Measurements from ENCODE around the gene GLB1L.
"Not testable (repeated sequence)": the region's sequence is repeated elsewhere in the genome, so short reads cannot be mapped to it uniquely, and the experiment has no call there.

GLB1L gene

DNA sequence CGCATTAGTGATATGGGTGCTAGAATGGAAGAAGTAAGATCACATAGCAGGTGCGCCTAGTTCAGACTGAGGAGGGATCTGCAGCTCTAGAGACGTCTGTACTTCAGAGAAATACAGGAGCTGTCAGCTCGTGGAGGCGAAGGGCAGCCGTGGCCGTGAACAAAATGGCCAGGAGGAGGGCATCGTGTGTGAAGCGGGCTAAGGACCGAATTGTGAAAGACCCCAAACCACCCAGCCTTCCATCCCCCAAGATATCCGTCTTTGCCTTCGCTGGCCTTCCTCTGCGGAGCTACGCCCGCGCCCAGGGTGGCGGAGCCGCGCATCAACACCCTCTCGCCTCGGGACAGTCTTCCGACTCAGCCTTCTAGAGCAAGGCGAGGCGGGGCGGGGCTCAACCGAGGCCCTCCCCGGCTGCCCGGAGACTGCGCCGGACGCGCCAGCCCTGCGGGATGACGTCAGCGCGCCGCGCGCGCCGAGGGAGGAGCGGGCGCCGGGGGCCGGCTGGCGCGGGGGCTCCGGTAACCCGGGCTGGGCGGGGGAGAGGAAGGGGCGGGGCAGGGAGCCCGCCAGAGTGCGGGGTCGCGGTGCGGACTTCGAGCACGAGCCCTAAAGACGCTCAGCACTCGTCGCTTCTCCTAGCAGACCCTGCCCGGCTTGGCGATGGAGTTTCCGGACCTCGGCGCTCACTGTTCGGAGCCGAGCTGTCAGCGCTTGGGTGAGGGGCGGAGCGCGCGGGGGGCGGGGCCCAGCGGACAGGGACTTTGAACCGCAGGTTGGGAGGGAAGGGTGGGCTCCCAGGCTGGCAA is 38.7 kb downstream of the GLB1L start, which contains the start of gene ZFAND2B:
Gene ZFAND2B (plus strand): TSS at position 455 of the 806 bp plus-strand sequence. CDS start 206 bp downstream, at position 661.
- TF ChIP-seq, protein P1, sequence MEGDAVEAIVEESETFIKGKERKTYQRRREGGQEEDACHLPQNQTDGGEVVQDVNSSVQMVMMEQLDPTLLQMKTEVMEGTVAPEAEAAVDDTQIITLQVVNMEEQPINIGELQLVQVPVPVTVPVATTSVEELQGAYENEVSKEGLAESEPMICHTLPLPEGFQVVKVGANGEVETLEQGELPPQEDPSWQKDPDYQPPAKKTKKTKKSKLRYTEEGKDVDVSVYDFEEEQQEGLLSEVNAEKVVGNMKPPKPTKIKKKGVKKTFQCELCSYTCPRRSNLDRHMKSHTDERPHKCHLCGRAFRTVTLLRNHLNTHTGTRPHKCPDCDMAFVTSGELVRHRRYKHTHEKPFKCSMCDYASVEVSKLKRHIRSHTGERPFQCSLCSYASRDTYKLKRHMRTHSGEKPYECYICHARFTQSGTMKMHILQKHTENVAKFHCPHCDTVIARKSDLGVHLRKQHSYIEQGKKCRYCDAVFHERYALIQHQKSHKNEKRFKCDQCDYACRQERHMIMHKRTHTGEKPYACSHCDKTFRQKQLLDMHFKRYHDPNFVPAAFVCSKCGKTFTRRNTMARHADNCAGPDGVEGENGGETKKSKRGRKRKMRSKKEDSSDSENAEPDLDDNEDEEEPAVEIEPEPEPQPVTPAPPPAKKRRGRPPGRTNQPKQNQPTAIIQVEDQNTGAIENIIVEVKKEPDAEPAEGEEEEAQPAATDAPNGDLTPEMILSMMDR (conservative IDR thresholded peaks at IDR 0.05; ENCODE audit: low read depth, low read length) = no peak
- H3K79me2 ChIP-seq (ENCODE audit: insufficient read depth, low read depth) = no peaks in the 10 kb centered on the region
- H3K4me1 ChIP-seq (ENCODE audit: low read depth, poor library complexity, severe bottlenecking) = peaks cover 18% of the 10 kb centered on the region
- peak within 1 kb of the TSS; percentile 74 for H3K9ac ChIP-seq
- H3K27me3 ChIP-seq (ENCODE audit: insufficient read depth, low read depth) = no peaks in the 10 kb centered on the region
- H2AFZ ChIP-seq (ENCODE audit: low read depth) = peak within 1 kb of the TSS; percentile 77
- H3K36me3 ChIP-seq (ENCODE audit: insufficient read depth) = no peaks in the 10 kb centered on the region
- peak within 1 kb of the TSS; percentile 69 for H3K27ac ChIP-seq
- no peaks in the 10 kb centered on the region for H4K20me1 ChIP-seq (ENCODE audit: insufficient read depth)
- peak within 1 kb of the TSS; percentile 74 for H3K4me2 ChIP-seq
- H3K4me3 ChIP-seq (IDR thresholded peaks at IDR 0.05; ENCODE audit: insufficient read depth, low read depth, low read length) = peak within 1 kb of the TSS; percentile 80

DNA sequence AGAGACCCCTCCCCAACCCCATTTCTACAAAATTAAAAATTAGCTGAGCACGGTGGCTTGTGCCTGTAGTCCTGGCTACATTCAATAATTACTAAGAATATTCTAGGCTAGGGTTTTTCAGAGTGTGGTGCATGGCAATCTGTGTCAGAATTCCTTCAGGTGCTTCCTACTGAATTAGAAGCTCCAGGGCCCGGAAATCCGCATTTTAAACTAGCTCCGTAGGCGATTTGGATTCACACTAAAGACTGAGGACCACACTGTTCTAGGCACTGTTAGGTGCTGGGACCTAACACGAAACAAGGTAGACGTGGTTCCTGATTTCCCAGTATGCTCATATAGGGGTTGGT is 39.3 kb downstream of the GLB1L start:
- Histone ChIP-seq H3K9ac (peak overlapping the region; percentile 74), H4K20me1 (ENCODE audit: insufficient read depth) (no peaks in the 10 kb centered on the region), H3K36me3 (ENCODE audit: insufficient read depth) (no peaks in the 10 kb centered on the region), H3K27me3 (ENCODE audit: insufficient read depth, low read depth) (no peaks in the 10 kb centered on the region), H3K4me3 (IDR thresholded peaks at IDR 0.05; ENCODE audit: insufficient read depth, low read depth, low read length) (peak overlapping the region; percentile 80), H3K4me1 (ENCODE audit: low read depth, poor library complexity, severe bottlenecking) (peaks cover 18% of the 10 kb centered on the region), H2AFZ (ENCODE audit: low read depth) (peak overlapping the region; percentile 77), H3K79me2 (ENCODE audit: insufficient read depth, low read depth) (no peaks in the 10 kb centered on the region), H3K4me2 (peak overlapping the region; percentile 74), H3K27ac (peak overlapping the region; percentile 69)
- TF ChIP-seq, protein P1 (conservative IDR thresholded peaks at IDR 0.05; ENCODE audit: low read depth, low read length) = no peak

DNA sequence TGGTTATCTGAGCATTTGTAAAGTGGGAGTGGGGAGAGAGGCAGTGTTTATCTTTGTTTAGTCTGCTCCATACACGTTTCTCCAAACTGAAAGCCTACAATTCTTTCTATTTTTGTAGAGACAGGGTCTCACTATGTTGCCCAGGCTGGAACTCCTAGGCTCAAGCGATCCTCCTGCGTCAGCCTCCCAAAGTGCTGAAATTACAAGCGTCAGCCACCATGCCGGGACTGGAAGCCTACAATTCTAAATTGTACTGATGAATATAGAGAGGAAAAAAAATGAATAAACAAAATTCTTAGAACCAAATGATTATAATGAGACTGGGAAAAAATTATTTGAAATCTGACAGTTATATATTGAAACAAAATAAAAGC is 40.1 kb downstream of the GLB1L start:
- Histone ChIP-seq H3K36me3 (ENCODE audit: insufficient read depth) (no peaks in the 10 kb centered on the region), H3K79me2 (ENCODE audit: insufficient read depth, low read depth) (no peaks in the 10 kb centered on the region)

DNA sequence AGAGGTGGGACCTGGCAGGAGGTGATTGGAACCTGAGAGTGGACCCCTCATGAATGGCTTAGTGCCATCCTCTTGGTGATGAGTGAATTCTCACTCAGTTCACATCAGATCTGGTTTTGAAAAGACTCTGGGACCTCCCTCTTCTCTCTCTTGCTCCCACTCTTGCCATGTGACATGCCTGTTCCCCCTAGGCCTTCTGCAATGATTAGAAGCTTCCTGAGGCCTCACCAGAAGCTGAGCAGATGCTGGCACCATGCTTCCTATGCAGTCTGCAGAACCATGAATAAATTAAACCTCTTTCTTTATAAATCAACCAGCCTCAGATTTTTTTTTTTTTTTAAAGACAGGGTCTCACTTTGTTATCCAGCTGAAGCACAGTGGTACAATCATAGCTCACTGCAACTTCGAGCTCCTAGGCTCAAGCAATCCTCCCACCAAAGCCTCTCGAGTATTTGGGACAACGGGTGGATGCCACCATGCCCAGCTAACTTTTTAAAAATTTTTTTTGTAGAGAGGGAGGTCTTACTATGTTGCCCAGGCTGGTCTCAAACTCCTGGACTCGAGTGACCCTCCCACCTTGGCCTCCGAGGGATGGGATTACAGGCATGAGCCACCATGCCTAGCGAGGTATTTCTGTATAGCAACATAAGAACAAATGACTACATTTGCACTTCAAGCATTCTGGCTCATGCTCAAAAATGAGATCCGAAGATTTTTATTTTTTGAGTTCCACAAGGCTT is 40.6 kb downstream of the GLB1L start:
- H3K79me2 ChIP-seq (ENCODE audit: insufficient read depth, low read depth) = no peaks in the 10 kb centered on the region
- H3K4me3 ChIP-seq (IDR thresholded peaks at IDR 0.05; ENCODE audit: insufficient read depth, low read depth, low read length) = no peak overlapping the region
- H2AFZ ChIP-seq (ENCODE audit: low read depth) = no peak overlapping the region
- H3K4me2 ChIP-seq = no peak overlapping the region
- no peaks in the 10 kb centered on the region for H4K20me1 ChIP-seq (ENCODE audit: insufficient read depth)
- H3K9ac ChIP-seq = no peak overlapping the region
- no peaks in the 10 kb centered on the region for H3K27me3 ChIP-seq (ENCODE audit: insufficient read depth, low read depth)
- peaks cover 18% of the 10 kb centered on the region for H3K4me1 ChIP-seq (ENCODE audit: low read depth, poor library complexity, severe bottlenecking)
- TF ChIP-seq, protein P1 (conservative IDR thresholded peaks at IDR 0.05; ENCODE audit: low read depth, low read length) = no peak
- no peaks in the 10 kb centered on the region for H3K36me3 ChIP-seq (ENCODE audit: insufficient read depth)
- no peak overlapping the region for H3K27ac ChIP-seq

More for the DNA sequence above, 40.1 kb downstream of the GLB1L start:
- peaks cover 18% of the 10 kb centered on the region for H3K4me1 ChIP-seq (ENCODE audit: low read depth, poor library complexity, severe bottlenecking)
- H3K4me3 ChIP-seq (IDR thresholded peaks at IDR 0.05; ENCODE audit: insufficient read depth, low read depth, low read length) = no peak overlapping the region
- no peaks in the 10 kb centered on the region for H3K27me3 ChIP-seq (ENCODE audit: insufficient read depth, low read depth)
- H3K9ac ChIP-seq = no peak overlapping the region
- H3K27ac ChIP-seq = no peak overlapping the region
- no peak overlapping the region for H3K4me2 ChIP-seq
- no peak overlapping the region for H2AFZ ChIP-seq (ENCODE audit: low read depth)
- no peaks in the 10 kb centered on the region for H4K20me1 ChIP-seq (ENCODE audit: insufficient read depth)
- TF ChIP-seq, protein P1 (conservative IDR thresholded peaks at IDR 0.05; ENCODE audit: low read depth, low read length) = no peak

DNA sequence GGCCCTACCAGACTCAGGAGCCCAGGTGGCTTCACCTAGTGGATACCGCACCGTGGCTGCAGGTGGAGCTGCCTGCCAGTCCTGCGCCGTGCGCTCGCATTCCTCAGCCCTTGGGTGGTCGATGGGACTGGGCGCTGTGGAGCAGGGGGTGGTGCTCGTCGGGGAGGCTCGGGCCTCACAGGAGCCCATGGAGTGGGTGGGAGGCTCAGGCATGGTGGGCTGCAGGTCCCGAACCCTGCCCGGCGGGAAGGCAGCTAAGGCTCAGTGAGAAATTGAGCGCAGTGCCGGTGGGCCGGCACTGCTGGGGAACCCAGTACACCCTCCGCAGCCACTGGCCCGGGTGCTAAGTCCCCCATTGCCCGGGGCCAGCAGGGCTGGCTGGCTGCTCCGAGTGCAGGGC is 43.9 kb downstream of the GLB1L start:
- H3K79me2 ChIP-seq (ENCODE audit: insufficient read depth, low read depth); H3K4me3 ChIP-seq (IDR thresholded peaks at IDR 0.05; ENCODE audit: insufficient read depth, low read depth, low read length); H3K27ac ChIP-seq; H2AFZ ChIP-seq (ENCODE audit: low read depth); H3K36me3 ChIP-seq (ENCODE audit: insufficient read depth); H3K9ac ChIP-seq; H3K27me3 ChIP-seq (ENCODE audit: insufficient read depth, low read depth); H3K4me2 ChIP-seq; H4K20me1 ChIP-seq (ENCODE audit: insufficient read depth): not testable (repeated sequence)
- peaks cover 11% of the 10 kb centered on the region for H3K4me1 ChIP-seq (ENCODE audit: low read depth, poor library complexity, severe bottlenecking)

DNA sequence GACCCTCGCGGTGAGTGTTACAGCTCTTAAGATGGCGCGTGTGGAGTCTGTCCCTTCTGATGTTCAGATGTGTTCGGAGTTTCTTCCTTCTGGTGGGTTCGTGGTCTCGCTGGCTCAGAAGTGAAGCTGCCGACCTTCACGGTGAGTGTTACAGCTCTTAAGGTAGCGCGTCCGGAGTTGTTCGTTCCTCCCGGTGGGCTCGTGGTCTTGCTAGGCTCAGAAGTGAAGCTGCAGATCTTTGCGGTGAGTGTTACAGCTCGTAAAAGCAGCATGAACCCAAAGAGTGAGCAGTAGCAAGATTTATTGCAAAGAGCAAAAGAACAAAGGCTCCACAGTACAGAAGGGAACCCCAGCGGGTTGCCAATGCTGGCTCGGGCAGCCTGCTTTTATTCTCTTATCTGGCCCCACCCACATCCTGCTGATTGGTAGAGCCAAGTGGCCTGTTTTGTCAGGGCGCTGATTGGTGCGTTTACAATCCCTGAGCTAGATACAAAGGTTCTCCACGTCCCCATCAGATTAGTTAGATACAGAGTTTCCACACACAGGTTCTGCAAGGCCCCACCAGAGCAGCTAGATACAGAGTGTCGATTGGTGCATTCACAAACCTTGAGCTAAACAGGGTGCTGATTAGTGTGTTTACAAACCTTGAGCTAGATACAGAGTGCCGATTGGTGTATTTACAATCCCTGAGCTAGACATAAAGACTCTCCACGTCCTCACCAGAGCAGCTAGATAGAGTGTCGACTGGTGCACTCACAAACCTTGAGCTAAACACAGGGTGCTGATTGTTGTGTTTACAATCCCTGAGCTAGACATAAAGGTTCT is 44.5 kb downstream of the GLB1L start:
- not testable (repeated sequence) for H3K9ac ChIP-seq

More for the DNA sequence above, 44.5 kb downstream of the GLB1L start:
- H3K4me2 ChIP-seq; H3K4me3 ChIP-seq (IDR thresholded peaks at IDR 0.05; ENCODE audit: insufficient read depth, low read depth, low read length); H3K36me3 ChIP-seq (ENCODE audit: insufficient read depth); H3K79me2 ChIP-seq (ENCODE audit: insufficient read depth, low read depth); H3K4me1 ChIP-seq (ENCODE audit: low read depth, poor library complexity, severe bottlenecking); H3K27ac ChIP-seq; H2AFZ ChIP-seq (ENCODE audit: low read depth); H4K20me1 ChIP-seq (ENCODE audit: insufficient read depth); H3K27me3 ChIP-seq (ENCODE audit: insufficient read depth, low read depth): not testable (repeated sequence)

Data from KMS-11 (cell line).